Aorta (tissue), 5 donors: Measurements from ENCODE around the gene A4GNT. TPM values are rescaled to one million over a fixed set of nuclear protein-coding genes. Genes with fewer than 3 reads are reported as not detected.
"Not testable (repeated sequence)": the region's sequence is repeated elsewhere in the genome, so short reads cannot be mapped to it uniquely, and the experiment has no call there.

Experiments
- ATAC-seq: fragments of 200-7000 bp; cut with Tn5 transposase; one replicate; pipeline ENCODE4 v1.9.1; 2022; ENCODE audit warnings: moderate library complexity; ENCODE audit not compliant: low FRiP score
- DNase-seq, 2 donors: peaks; one replicate each; pipeline ENCODE4 v3.0.0-alpha.2; 2020
- H3K27ac ChIP-seq, 2 donors: one replicate each; pipeline ENCODE4 v1.5.1; 2013; ENCODE audit warnings: low read length in 2 of 2, mild to moderate bottlenecking in 2 of 2, moderate library complexity in 2 of 2, control low read depth in 1 of 2, inconsistent platforms in 1 of 2, low read depth in 1 of 2
- H3K27me3 ChIP-seq, 2 donors: one replicate each; pipeline ENCODE4 v1.6.1; 2013; ENCODE audit warnings: control low read depth in 1 of 2, low read length in 1 of 2, mild to moderate bottlenecking in 1 of 2, moderate library complexity in 1 of 2; ENCODE audit not compliant: insufficient read depth in 2 of 2, control insufficient read depth in 1 of 2
- H3K36me3 ChIP-seq, 2 donors: one replicate each; pipeline ENCODE4 v1.6.1; 2013; ENCODE audit warnings: control low read depth in 1 of 2, low read length in 1 of 2, mild to moderate bottlenecking in 1 of 2; ENCODE audit not compliant: insufficient read depth in 2 of 2, control insufficient read depth in 1 of 2
- H3K4me1 ChIP-seq, 2 donors: one replicate each; pipeline ENCODE4 v1.6.1; 2013; ENCODE audit warnings: low read length in 2 of 2, control low read depth in 1 of 2, mild to moderate bottlenecking in 1 of 2, moderate library complexity in 1 of 2; ENCODE audit not compliant: insufficient read depth in 2 of 2, control insufficient read depth in 1 of 2
- H3K4me3 ChIP-seq, 2 donors: one replicate each; pipeline ENCODE4 v1.5.1; 2013; ENCODE audit warnings: low read length in 2 of 2, control low read depth in 1 of 2, mild to moderate bottlenecking in 1 of 2
- H3K9me3 ChIP-seq: one replicate; pipeline ENCODE4 v1.6.1; 2013; ENCODE audit warnings: mild to moderate bottlenecking, low read length; ENCODE audit not compliant: control insufficient read depth
- WGBS, 2 donors: extraction: QIAGEN DNeasy Blood & Tissue Kit; methylation state at CpG; one replicate each; pipeline ENCODE4 v1.1.7; 2013; 5-methylcytosine and 5-hydroxymethylcytosine counted together
- intact Hi-C, 2 donors: fragments of 100-400 bp; cut with DNase I; formaldehyde crosslinking; loops; one replicate each; pipeline versions ENCODE4 v1.14.2 to v1.15.0; 2022
- polyA plus RNA-seq, 2 donors: library from polyadenylated mRNA; stranded (reverse); fragments of 200-250 nt; gene quantifications; one replicate each; pipeline ENCODE4 v1.2.3, GENCODE V29; 2013
- total RNA-seq, 2 donors: library from RNA; stranded (reverse); fragmentation: NEBNext Ultra II Directional; extraction: Animal tissue kit (Norgen Biotek cat#: 25700); gene quantifications; one replicate each; pipeline ENCODE4 v1.2.1, GENCODE V29; 2021
- donor health status: healthy with polysubstance abuse.
- donor health status: Bipolar disorder and iron deficiency.
- donor health status: DM: no; HTN: no; CAD: no.
- donor health status: DM: no; HTN: no; CAD: no.
- donor health status: DM: yes; HTN: yes; CAD: no.

A4GNT gene
- total and polyA plus RNA-seq, 4 donors: not detected

GRCh38 chr3:138148503-138148902 is 16.3 kb upstream of the A4GNT start:
- DNase-seq (no peak), ATAC-seq (no peak)
- no peaks in the 10 kb centered on the region for H3K9me3 ChIP-seq
- 69 to 75% methylated on average over 4 of the region's 4 CpGs for WGBS, 2 donors
- H3K36me3 ChIP-seq: no peaks in the 10 kb centered on the region
- intact Hi-C loops: no loop called here
- H3K27ac ChIP-seq: no peak overlapping the region
- no peaks in the 10 kb centered on the region for H3K27me3 ChIP-seq
- no peak overlapping the region for H3K4me3 ChIP-seq
- H3K4me1 ChIP-seq: no peaks in the 10 kb centered on the region

- H3K4me1 ChIP-seq, H3K9me3 ChIP-seq, DNase-seq, ATAC-seq, H3K4me3 ChIP-seq, H3K27ac ChIP-seq, intact Hi-C loops, H3K36me3 ChIP-seq, H3K27me3 ChIP-seq: not testable (repeated sequence)
- 92 to 93% methylated on average over 3 of the region's 3 CpGs for WGBS, 2 donors
These were observed 10.0 kb upstream of the A4GNT start for GRCh38 chr3:138142181-138142580.

DNA sequence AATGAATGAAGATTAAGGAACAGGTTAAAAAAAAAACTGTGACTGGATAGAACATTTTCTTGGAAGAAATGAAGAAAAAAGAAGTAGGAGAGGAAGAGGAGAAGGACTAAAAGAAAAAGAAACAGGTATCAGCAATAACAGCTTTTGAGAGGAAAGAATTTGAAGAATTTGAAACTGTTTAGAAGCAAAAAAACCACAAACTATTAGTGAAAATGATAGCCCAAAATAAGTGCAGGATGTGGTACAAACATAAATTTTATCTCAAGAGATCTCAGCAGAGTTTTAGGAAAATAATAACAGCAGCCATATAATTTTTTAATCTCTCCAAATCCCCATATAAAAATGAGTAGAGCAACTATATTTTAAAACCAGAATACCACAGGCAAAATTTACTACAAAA is 8.8 kb upstream of the A4GNT start:
- ATAC-seq: no peak
- DNase-seq: no peak
- Histone ChIP-seq H3K27me3 (no peaks in the 10 kb centered on the region), H3K27ac (no peak overlapping the region), H3K4me1 (no peaks in the 10 kb centered on the region), H3K4me3 (no peak overlapping the region), H3K9me3 (no peaks in the 10 kb centered on the region), H3K36me3 (no peaks in the 10 kb centered on the region)
- intact Hi-C loops: no loop called here

- 36 to 40% methylated on average over 2 of the region's 2 CpGs for WGBS, 2 donors
- no peak overlapping the region for H3K27ac ChIP-seq
- no peaks in the 10 kb centered on the region for H3K4me1 ChIP-seq
- no peak for DNase-seq
- no peak overlapping the region for H3K4me3 ChIP-seq
- intact Hi-C loops: no loop called here
- no peaks in the 10 kb centered on the region for H3K36me3 ChIP-seq
- H3K9me3 ChIP-seq: no peaks in the 10 kb centered on the region
- ATAC-seq: no peak
- no peaks in the 10 kb centered on the region for H3K27me3 ChIP-seq
These were observed 7.5 kb upstream of the A4GNT start for GRCh38 chr3:138139691-138140090.

GRCh38 chr3:138137861-138138260 is 5.7 kb upstream of the A4GNT start:
- no peaks in the 10 kb centered on the region for H3K9me3 ChIP-seq
- no peaks in the 10 kb centered on the region for H3K27me3 ChIP-seq
- DNase-seq (no peak), ATAC-seq (no peak)
- no peak overlapping the region for H3K27ac ChIP-seq
- H3K4me3 ChIP-seq: no peak overlapping the region
- peaks cover 0 to 2% of the 10 kb centered on the region in 2 donors for H3K4me1 ChIP-seq
- intact Hi-C loops: no loop called here
- WGBS, 2 donors: 59 to 70% methylated on average over 2 of the region's 2 CpGs
- H3K36me3 ChIP-seq: no peaks in the 10 kb centered on the region

- Histone ChIP-seq H3K36me3 (no peaks in the 10 kb centered on the region), H3K9me3 (no peaks in the 10 kb centered on the region), H3K27me3 (no peaks in the 10 kb centered on the region), H3K4me3 (no peak overlapping the region), H3K4me1 (peaks cover 0 to 2% of the 10 kb centered on the region in 2 donors), H3K27ac (no peak overlapping the region)
- intact Hi-C loops: no loop called here
- DNase-seq (no peak), ATAC-seq (no peak)
- 88% methylated on average over 3 of the region's 3 CpGs for WGBS, 2 donors
These were observed 4.0 kb upstream of the A4GNT start for GRCh38 chr3:138136201-138136600.

DNA sequence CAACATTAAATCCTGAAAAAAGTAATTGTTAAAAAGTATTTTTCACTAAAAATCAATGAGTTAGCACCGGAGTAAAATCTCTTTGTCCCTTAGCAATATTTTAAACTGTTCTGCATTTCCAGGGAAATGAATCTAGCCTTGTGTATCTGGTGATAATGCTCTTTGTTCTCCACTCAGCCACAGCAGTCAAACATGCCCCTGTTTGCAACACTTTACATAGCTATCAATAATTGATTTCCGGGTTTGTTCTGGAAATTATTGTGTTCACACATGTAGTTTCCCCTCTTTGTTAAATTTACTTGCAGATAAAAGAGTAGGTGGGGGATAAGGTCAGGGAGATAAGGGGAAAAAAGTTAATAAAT is 3.6 kb upstream of the A4GNT start:
- WGBS, 2 donors: 83 to 85% methylated on average over 2 of the region's 2 CpGs
- intact Hi-C loops: no loop called here
- ATAC-seq (no peak), DNase-seq (no peak)
- H3K4me1 ChIP-seq: peaks cover 0 to 2% of the 10 kb centered on the region in 2 donors
- no peaks in the 10 kb centered on the region for H3K36me3 ChIP-seq
- no peak overlapping the region for H3K4me3 ChIP-seq
- H3K27ac ChIP-seq: no peak overlapping the region
- no peaks in the 10 kb centered on the region for H3K9me3 ChIP-seq
- no peaks in the 10 kb centered on the region for H3K27me3 ChIP-seq

GRCh38 chr3:138135146-138135832 is 3.1 kb upstream of the A4GNT start:
- ATAC-seq: no peak
- Histone ChIP-seq H3K4me1 (peaks cover 0 to 2% of the 10 kb centered on the region in 2 donors), H3K9me3 (no peaks in the 10 kb centered on the region), H3K4me3 (no peak overlapping the region), H3K27me3 (no peaks in the 10 kb centered on the region), H3K27ac (no peak overlapping the region), H3K36me3 (no peaks in the 10 kb centered on the region)
- no peak for DNase-seq
- WGBS, 2 donors: 74 to 81% methylated on average over 3 of the region's 3 CpGs
- intact Hi-C loops: no loop called here

GRCh38 chr3:138127636-138128365 is 4.4 kb downstream of the A4GNT start:
- DNase-seq (no peak), ATAC-seq (no peak)
- WGBS, 2 donors: 78 to 86% methylated on average over 1 of the region's 1 CpG
- Histone ChIP-seq H3K36me3 (no peaks in the 10 kb centered on the region), H3K4me1 (no peaks in the 10 kb centered on the region), H3K4me3 (no peak overlapping the region), H3K9me3 (no peaks in the 10 kb centered on the region), H3K27ac (no peak overlapping the region), H3K27me3 (no peaks in the 10 kb centered on the region)
- intact Hi-C loops: no loop called here
